GM12878 (cell line): ENCODE results near the gene RAB34. TPM values are rescaled to one million over a fixed set of nuclear protein-coding genes. Genes with fewer than 3 reads are reported as not detected.
A peak's percentile ranks its signal among the peaks of the same experiment; 100 is the strongest.

ENCODE experiments used
- ATF7 ChIP-seq: fragments of 450-650 bp; IDR thresholded peaks from 2 replicates; pipeline ENCODE4 v1.6.1; 2016; ENCODE audit warnings: low read depth, mild to moderate bottlenecking
- CBX5 ChIP-seq: sonication (generic); IDR thresholded peaks from 2 replicates; pipeline ENCODE4 v1.6.1; 2016; ENCODE audit warnings: low read depth, moderate library complexity, mild to moderate bottlenecking, inconsistent platforms
- DPF2 ChIP-seq: fragments of 450-650 bp; IDR thresholded peaks from 2 replicates; pipeline ENCODE4 v1.6.1; 2017; ENCODE audit warnings: mild to moderate bottlenecking
- NFXL1 ChIP-seq: fragments of 450-650 bp; IDR thresholded peaks from 2 replicates; pipeline ENCODE4 v1.6.1; 2017; ENCODE audit warnings: antibody characterized with exemption, mild to moderate bottlenecking, borderline replicate concordance
- NRF1 ChIP-seq: conservative IDR thresholded peaks from 2 replicates; pipeline ENCODE4 v1.6.1; 2011; ENCODE audit warnings: mild to moderate bottlenecking, low read depth, low read length, improper control_type of control experiment
- PAX8 ChIP-seq: fragments of 450-650 bp; IDR thresholded peaks from 2 replicates; pipeline ENCODE4 v1.6.1; 2017; ENCODE audit warnings: mild to moderate bottlenecking, moderate library complexity
- PML ChIP-seq: IDR thresholded peaks from 2 replicates; pipeline ENCODE4 v1.6.1; 2012; ENCODE audit warnings: low read length, inconsistent platforms
- REST ChIP-seq: IDR thresholded peaks from 2 replicates; pipeline ENCODE4 v1.6.1; 2012; ENCODE audit warnings: mild to moderate bottlenecking, low read depth, low read length
- TAF1 ChIP-seq: IDR thresholded peaks from 2 replicates; pipeline ENCODE4 v1.6.1; 2011; ENCODE audit warnings: mild to moderate bottlenecking, low read depth, low read length, borderline replicate concordance
- TBL1XR1 ChIP-seq: IDR thresholded peaks from 2 replicates; pipeline ENCODE4 v1.6.1; 2012; ENCODE audit warnings: low read depth, low read length, improper control_type of control experiment
- ZBED1 ChIP-seq: IDR thresholded peaks from 2 replicates; pipeline ENCODE4 v1.6.1; 2016; ENCODE audit warnings: borderline replicate concordance
- ZNF384 ChIP-seq: IDR thresholded peaks from 2 replicates; pipeline ENCODE4 v1.6.1; 2012; ENCODE audit warnings: low read depth, mild to moderate bottlenecking, low read length, improper control_type of control experiment, borderline replicate concordance
- polyA plus RNA-seq, 11 experiments: library from polyadenylated mRNA; depleted of rRNA in 4 of 11; unstranded in 6 of 11; stranded (reverse) in 5 of 11; fragments of >200 nt; fragmentation: Nextera tagmentation in 4 of 11; fragmentation: Illumina TruSeq in 1 of 11; extraction: Ambion mirVana in 4 of 11; extraction: Trizol in 1 of 11; gene quantifications; 1 replicate in 1 of 11; 2 replicates in 10 of 11; pipeline versions ENCODE4 v1.2.1 to v1.2.3, GENCODE V29; 2011 to 2016; ENCODE audit warnings: inconsistent platforms in 2 of 11, missing spikeins in 2 of 11, low read depth in 1 of 11
- total RNA-seq, 4 experiments: library from RNA; depleted of rRNA in 3 of 4; stranded (reverse); fragments of >200 nt in 3 of 4; fragmentation: Illumina TruSeq in 1 of 4; extraction: Trizol in 1 of 4; gene quantifications; 2 replicates each; pipeline versions ENCODE4 v1.2.1 to v1.2.3, GENCODE V29; 2013 to 2021
- TF ChIP-seq, protein P1 (sequence below): fragments of 150-350 bp; IDR thresholded peaks from 2 replicates; pipeline ENCODE4 v1.6.1; 2016; ENCODE audit warnings: low read depth, low read length
- TF ChIP-seq, protein P2 (sequence below): fragments of 450-650 bp; conservative IDR thresholded peaks from 2 replicates; pipeline ENCODE4 v1.6.1; 2017; ENCODE audit warnings: mild to moderate bottlenecking, moderate library complexity
- TF ChIP-seq, protein P3 (sequence below): IDR thresholded peaks from 2 replicates; pipeline ENCODE4 v1.6.1; 2012; ENCODE audit warnings: low read depth, low read length, improper control_type of control experiment

The RAB34 gene
- total and polyA plus RNA-seq, 10 of the 15 experiments (the other 5 are each of a cell fraction or from before 2014, with no cell fraction given), result 0.37 to 46.4 (median 32.8) TPM

DNA sequence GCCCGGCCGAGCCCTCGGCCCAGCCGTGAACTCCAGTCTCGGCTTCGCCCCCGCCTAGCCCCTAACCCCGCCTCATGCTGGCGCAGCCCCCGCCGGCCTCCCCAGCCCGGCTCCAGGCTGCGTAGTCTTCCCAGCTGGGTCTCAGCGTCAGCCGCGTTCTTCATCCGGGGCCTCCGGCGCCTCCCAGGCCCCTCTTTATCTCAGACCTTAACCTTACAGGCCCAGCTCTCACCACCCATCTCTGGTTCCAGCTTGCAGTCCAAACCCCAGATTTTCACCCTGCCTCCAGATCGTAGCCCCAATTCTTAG lies 6.0 kb downstream of the RAB34 start, which contains the start of gene PROCA1 (continued):
- TF ChIP-seq ZNF384, result no peak
- TF ChIP-seq REST, result no peak
- TF ChIP-seq, protein P1, sequence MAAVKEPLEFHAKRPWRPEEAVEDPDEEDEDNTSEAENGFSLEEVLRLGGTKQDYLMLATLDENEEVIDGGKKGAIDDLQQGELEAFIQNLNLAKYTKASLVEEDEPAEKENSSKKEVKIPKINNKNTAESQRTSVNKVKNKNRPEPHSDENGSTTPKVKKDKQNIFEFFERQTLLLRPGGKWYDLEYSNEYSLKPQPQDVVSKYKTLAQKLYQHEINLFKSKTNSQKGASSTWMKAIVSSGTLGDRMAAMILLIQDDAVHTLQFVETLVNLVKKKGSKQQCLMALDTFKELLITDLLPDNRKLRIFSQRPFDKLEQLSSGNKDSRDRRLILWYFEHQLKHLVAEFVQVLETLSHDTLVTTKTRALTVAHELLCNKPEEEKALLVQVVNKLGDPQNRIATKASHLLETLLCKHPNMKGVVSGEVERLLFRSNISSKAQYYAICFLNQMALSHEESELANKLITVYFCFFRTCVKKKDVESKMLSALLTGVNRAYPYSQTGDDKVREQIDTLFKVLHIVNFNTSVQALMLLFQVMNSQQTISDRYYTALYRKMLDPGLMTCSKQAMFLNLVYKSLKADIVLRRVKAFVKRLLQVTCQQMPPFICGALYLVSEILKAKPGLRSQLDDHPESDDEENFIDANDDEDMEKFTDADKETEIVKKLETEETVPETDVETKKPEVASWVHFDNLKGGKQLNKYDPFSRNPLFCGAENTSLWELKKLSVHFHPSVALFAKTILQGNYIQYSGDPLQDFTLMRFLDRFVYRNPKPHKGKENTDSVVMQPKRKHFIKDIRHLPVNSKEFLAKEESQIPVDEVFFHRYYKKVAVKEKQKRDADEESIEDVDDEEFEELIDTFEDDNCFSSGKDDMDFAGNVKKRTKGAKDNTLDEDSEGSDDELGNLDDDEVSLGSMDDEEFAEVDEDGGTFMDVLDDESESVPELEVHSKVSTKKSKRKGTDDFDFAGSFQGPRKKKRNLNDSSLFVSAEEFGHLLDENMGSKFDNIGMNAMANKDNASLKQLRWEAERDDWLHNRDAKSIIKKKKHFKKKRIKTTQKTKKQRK, result no peak
- no peak for TF ChIP-seq PML
- no peak for TF ChIP-seq NFXL1
- TF ChIP-seq DPF2, result no peak
- TF ChIP-seq, protein P2, sequence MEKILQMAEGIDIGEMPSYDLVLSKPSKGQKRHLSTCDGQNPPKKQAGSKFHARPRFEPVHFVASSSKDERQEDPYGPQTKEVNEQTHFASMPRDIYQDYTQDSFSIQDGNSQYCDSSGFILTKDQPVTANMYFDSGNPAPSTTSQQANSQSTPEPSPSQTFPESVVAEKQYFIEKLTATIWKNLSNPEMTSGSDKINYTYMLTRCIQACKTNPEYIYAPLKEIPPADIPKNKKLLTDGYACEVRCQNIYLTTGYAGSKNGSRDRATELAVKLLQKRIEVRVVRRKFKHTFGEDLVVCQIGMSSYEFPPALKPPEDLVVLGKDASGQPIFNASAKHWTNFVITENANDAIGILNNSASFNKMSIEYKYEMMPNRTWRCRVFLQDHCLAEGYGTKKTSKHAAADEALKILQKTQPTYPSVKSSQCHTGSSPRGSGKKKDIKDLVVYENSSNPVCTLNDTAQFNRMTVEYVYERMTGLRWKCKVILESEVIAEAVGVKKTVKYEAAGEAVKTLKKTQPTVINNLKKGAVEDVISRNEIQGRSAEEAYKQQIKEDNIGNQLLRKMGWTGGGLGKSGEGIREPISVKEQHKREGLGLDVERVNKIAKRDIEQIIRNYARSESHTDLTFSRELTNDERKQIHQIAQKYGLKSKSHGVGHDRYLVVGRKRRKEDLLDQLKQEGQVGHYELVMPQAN, result 0 out of 2 replicates have a peak, but pooled peaks have one; percentile 10
- TF ChIP-seq ZBED1, result no peak
- no peak for TF ChIP-seq PAX8
- no peak for TF ChIP-seq TBL1XR1
- no peak for TF ChIP-seq TAF1
- TF ChIP-seq, protein P3, sequence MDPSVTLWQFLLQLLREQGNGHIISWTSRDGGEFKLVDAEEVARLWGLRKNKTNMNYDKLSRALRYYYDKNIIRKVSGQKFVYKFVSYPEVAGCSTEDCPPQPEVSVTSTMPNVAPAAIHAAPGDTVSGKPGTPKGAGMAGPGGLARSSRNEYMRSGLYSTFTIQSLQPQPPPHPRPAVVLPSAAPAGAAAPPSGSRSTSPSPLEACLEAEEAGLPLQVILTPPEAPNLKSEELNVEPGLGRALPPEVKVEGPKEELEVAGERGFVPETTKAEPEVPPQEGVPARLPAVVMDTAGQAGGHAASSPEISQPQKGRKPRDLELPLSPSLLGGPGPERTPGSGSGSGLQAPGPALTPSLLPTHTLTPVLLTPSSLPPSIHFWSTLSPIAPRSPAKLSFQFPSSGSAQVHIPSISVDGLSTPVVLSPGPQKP, result no peak
- TF ChIP-seq NRF1, result no peak
- TF ChIP-seq ATF7, result no peak
- TF ChIP-seq CBX5, result no peak
